Liver (tissue), 3 donors: ENCODE data around the gene ATG9A.
A peak's percentile ranks its signal among the peaks of the same experiment; 100 is the strongest.

Source experiments
- EGR1 ChIP-seq, 2 donors: IDR thresholded peaks; 2 replicates each; pipeline ENCODE4 v1.6.1; 2016 to 2018; ENCODE audit warnings: antibody characterized with exemption in 2 of 2, low read depth in 2 of 2
- RAD21 ChIP-seq, 2 donors: IDR thresholded peaks; 2 replicates each; pipeline ENCODE4 v1.6.1; 2016; ENCODE audit warnings: antibody characterized with exemption in 2 of 2, mild to moderate bottlenecking in 2 of 2
- SP1 ChIP-seq: IDR thresholded peaks from 2 replicates; pipeline ENCODE4 v1.6.1; 2018; ENCODE audit warnings: antibody characterized with exemption, mild to moderate bottlenecking
- TF ChIP-seq, protein P1 (sequence below): IDR thresholded peaks from 2 replicates; pipeline ENCODE4 v1.6.1; 2016; ENCODE audit warnings: antibody characterized with exemption, mild to moderate bottlenecking
- TF ChIP-seq, protein P2 (sequence below): fragments of 150-350 bp; IDR thresholded peaks from 2 replicates; pipeline ENCODE4 v1.5.1; 2017; ENCODE audit warnings: improper control_type of control experiment, low read depth, low read length; ENCODE audit not compliant: missing input control
- TF ChIP-seq, protein P3 (sequence below): IDR thresholded peaks from 2 replicates; pipeline ENCODE4 v1.6.1; 2016; ENCODE audit warnings: antibody characterized with exemption
- donor health status: healthy.
- donor health status: healthy.

DNA sequence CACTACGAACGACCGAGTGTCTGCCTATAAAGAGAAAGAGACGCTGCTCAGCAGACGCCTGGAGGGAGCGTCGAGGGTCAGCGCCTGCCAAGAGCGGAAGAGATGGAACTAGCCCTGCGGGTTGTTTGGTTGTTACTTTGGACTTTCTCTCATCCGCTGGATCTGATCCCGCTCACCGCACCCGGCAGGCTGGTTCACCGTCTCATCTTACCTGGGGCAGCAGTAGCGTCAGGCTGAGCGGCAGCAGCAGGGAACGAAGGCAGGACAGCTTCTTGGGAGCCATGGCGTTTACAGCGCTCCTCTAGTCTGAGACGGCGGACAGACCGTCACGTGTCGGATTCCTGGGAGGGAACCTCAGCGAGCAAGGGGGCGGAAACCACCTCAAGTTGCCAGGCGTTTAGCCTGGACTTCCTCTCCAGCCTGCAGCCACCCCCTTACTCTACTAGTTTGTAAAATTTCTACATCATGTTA lies 13.9 kb upstream of the ATG9A start:
- TF ChIP-seq, protein P1, sequence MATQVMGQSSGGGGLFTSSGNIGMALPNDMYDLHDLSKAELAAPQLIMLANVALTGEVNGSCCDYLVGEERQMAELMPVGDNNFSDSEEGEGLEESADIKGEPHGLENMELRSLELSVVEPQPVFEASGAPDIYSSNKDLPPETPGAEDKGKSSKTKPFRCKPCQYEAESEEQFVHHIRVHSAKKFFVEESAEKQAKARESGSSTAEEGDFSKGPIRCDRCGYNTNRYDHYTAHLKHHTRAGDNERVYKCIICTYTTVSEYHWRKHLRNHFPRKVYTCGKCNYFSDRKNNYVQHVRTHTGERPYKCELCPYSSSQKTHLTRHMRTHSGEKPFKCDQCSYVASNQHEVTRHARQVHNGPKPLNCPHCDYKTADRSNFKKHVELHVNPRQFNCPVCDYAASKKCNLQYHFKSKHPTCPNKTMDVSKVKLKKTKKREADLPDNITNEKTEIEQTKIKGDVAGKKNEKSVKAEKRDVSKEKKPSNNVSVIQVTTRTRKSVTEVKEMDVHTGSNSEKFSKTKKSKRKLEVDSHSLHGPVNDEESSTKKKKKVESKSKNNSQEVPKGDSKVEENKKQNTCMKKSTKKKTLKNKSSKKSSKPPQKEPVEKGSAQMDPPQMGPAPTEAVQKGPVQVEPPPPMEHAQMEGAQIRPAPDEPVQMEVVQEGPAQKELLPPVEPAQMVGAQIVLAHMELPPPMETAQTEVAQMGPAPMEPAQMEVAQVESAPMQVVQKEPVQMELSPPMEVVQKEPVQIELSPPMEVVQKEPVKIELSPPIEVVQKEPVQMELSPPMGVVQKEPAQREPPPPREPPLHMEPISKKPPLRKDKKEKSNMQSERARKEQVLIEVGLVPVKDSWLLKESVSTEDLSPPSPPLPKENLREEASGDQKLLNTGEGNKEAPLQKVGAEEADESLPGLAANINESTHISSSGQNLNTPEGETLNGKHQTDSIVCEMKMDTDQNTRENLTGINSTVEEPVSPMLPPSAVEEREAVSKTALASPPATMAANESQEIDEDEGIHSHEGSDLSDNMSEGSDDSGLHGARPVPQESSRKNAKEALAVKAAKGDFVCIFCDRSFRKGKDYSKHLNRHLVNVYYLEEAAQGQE, result no peak
- TF ChIP-seq RAD21 (IDR thresholded peaks at IDR 0.05) (peak in 1 of 2 donors; percentile 24), SP1 (peak; percentile 71), EGR1 (IDR thresholded peaks at IDR 0.05; ENCODE audit: low read depth in 2 of 2) (no peak)
- TF ChIP-seq, protein P2, sequence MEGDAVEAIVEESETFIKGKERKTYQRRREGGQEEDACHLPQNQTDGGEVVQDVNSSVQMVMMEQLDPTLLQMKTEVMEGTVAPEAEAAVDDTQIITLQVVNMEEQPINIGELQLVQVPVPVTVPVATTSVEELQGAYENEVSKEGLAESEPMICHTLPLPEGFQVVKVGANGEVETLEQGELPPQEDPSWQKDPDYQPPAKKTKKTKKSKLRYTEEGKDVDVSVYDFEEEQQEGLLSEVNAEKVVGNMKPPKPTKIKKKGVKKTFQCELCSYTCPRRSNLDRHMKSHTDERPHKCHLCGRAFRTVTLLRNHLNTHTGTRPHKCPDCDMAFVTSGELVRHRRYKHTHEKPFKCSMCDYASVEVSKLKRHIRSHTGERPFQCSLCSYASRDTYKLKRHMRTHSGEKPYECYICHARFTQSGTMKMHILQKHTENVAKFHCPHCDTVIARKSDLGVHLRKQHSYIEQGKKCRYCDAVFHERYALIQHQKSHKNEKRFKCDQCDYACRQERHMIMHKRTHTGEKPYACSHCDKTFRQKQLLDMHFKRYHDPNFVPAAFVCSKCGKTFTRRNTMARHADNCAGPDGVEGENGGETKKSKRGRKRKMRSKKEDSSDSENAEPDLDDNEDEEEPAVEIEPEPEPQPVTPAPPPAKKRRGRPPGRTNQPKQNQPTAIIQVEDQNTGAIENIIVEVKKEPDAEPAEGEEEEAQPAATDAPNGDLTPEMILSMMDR, result no peak
- TF ChIP-seq, protein P3, sequence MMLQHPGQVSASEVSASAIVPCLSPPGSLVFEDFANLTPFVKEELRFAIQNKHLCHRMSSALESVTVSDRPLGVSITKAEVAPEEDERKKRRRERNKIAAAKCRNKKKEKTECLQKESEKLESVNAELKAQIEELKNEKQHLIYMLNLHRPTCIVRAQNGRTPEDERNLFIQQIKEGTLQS, result no peak
